GM21786 (cell line): ENCODE data around the gene OR2D2.
"Not testable (repeated sequence)": the region's sequence is repeated elsewhere in the genome, so short reads cannot be mapped to it uniquely, and the experiment has no call there.

Experiments
- ATAC-seq: cut with Tn5 transposase; IDR thresholded peaks from one replicate; pipeline ENCODE4 v1.9.1; 2021; ENCODE audit not compliant: unreplicated experiment

Gene OR2D2, protein sequence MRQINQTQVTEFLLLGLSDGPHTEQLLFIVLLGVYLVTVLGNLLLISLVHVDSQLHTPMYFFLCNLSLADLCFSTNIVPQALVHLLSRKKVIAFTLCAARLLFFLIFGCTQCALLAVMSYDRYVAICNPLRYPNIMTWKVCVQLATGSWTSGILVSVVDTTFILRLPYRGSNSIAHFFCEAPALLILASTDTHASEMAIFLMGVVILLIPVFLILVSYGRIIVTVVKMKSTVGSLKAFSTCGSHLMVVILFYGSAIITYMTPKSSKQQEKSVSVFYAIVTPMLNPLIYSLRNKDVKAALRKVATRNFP

DNA sequence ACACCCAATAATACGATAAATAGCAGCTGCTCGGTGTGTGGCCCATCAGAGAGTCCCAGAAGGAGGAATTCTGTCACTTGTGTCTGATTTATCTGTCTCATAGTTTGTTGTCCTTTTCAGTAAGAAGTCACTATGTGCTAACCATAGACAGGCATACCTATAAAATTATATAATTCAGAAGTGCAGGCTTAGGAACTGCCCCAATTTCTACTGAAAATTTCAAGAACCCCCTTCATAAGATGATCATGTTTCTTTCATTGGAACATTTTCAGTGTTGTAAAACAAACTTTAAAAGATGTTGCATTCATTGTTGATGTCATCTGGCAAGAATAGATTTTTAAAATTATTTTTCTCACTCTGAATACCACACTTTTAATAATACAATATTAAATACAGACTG, at the start of gene OR2D2:
Gene OR2D2 (minus strand): TSS at position 101 of the 400 bp plus-strand sequence. CDS start 0 bp downstream, at position 101.
- ATAC-seq, result no peak

DNA sequence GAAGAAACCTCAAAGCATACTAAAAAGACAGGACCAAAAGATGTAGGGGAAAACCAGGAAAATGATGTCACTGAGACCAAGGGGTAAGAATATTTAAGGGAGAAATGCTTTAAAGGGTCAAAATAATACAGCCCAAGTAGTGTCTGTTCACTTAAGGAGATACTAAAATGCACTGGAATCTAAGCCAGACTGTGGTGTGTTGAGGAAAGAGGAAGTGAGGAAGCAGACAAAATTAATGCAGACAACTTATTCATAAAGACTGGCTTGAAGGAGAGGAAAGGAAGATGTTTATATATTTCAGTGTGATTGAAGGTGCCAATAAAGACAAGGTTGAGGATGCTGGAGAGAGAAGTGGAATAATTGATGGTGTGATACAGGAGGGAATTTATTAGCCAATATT, 49.7 kb upstream of the OR2D2 start:
- ATAC-seq, result peak; percentile 40

DNA sequence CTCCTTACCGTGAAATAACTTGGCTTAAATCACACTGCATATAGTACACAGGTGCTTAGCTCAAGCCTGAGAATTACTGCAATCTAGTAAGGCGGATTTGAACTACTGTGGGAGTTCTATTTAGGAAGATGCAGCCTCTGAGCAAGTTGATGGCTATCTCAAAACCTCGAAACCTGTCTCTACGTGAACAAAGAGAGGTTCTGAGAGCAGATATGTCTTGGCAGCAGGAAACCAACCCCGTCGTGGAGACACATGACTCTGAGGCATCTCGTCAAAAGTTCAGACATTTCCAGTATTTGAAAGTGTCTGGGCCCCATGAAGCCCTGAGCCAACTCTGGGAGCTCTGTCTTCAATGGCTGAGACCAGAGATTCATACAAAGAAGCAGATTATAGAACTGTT, 39.8 kb upstream of the OR2D2 start:
- no peak for ATAC-seq

- ATAC-seq, result no peak
Measured at GRCh38 chr11:6931146-6931713, 38.9 kb upstream of the OR2D2 start.

DNA sequence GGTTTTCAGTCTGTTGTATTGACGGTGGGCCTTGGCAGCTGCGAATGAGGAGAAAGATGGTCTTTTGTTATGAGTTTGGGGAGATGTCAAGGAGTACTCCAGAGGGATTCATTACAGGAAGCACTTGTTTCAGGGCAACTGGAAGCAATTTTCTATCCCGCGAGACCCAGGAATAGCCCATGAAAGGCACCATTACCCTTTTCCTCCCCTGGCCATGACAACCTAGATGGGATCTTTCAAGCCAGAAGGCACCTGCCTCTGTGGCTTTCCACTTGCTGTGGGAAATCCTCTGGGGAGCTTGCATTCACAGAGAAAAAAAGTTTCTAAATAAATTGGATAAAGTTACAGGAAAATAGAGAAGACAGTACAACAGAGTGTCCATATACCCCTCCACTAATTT, 36.6 kb upstream of the OR2D2 start:
- no peak for ATAC-seq

DNA sequence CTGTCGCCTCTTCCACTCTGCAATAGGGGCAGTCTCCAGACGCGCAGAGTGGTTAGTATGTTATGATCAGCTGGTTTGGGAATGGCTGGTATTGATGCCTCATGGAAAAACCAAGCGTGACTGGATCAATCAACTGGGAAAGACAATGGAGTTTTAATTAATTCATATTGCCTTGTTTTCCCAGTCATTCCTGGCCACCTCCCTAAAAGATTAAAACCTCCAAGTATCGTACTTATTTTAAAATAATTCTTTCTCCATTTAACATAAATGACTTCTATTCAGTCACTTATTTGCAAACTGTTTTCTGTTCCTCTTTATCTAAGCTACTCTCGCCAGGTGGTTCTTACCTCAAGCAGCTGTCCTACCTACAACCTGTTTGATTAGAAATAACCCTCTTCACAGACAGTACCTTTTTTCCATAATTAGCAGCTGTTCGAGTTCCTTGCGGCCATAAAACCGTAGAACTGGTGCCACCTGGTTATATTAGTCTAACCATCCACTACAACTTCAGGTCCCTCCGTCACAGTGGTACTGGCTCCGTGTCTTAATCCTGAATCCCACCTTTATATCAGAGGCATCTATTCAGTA, 34.8 kb upstream of the OR2D2 start:
- ATAC-seq, result peak; percentile 72

GRCh38 chr11:6926208-6927029, 34.1 kb upstream of the OR2D2 start, which contains the start of gene ZNF215:
ZNF215 (plus strand) TSS chr11:6926426; CDS start chr11:6932273, 5,847 bp downstream.
- peak; percentile 60 for ATAC-seq

DNA sequence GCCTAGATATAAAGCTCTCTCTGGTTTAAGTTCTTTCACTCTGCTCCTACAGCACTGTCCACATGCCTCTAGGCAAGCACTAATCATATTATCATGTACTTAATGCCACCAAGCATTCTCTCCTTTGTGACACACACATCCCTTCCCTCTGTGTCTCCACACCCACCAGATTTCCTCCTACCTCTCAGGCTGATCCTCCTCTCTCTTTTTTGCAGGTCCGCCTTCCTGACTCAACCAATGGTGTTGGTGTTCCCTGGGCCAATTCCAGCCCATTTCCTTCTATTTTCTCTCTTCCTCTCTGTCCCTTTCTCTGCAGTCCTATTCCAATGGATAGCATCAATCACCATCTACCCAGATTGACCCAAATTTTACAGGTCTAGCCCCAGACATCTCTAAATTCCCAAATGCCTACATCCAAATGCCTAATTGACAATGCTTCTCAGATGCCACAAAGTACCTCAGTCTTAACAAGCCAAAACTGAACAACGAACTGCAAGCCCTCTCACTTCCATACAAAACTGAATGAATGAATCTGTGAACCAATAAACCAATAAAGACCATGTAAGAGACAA, 33.4 kb upstream of the OR2D2 start:
- no peak for ATAC-seq

GRCh38 chr11:6925007-6925577, 32.8 kb upstream of the OR2D2 start:
- ATAC-seq, result no peak

DNA sequence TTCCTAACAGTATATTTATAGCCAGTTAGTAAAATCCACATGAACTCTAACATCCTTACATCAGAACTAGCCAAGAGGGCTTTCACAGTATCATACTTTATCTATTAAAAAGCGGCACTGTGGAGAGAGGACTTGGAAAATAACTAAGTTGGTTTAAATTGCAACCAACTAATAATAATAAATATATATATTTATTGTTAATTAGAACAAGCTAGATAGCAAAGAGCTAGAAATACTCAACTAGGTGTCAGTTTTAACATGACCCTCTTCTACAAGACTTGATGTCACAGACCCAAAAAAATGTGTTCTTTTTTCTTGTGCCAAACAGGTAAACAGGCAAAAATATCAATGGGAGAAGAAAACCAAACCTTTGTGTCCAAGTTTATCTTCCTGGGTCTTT, 28.4 kb upstream of the OR2D2 start, which contains the start of gene OR2D3:
Gene OR2D3 (plus strand): TSS at position 301 of the 400 bp plus-strand sequence. CDS start 0 bp downstream, at position 301.
- ATAC-seq, result no peak

GRCh38 chr11:6919698-6920097, 27.4 kb upstream of the OR2D2 start:
- ATAC-seq, result no peak

- no peak for ATAC-seq
Measured at GRCh38 chr11:6911948-6912347, 19.6 kb upstream of the OR2D2 start.

DNA sequence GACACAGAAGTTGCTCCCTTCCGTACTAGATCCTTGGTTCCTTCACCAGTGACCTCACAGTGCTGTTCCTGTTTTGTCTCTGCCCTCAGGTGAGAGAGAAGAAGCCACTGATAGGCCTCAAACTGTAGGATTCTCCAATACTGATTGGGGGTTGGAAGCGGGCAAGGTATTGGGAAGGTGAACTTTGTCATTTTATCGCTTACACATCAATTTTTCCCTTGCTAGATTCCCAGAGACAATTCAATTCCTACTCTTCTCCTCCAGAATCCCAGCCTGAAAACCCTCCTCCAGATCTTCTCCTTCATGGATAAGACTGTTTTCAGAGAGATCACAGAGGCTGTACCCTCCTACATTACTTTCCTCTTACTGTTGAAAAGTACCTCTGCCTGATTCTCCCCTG, 19.1 kb upstream of the OR2D2 start:
- ATAC-seq, result no peak

DNA sequence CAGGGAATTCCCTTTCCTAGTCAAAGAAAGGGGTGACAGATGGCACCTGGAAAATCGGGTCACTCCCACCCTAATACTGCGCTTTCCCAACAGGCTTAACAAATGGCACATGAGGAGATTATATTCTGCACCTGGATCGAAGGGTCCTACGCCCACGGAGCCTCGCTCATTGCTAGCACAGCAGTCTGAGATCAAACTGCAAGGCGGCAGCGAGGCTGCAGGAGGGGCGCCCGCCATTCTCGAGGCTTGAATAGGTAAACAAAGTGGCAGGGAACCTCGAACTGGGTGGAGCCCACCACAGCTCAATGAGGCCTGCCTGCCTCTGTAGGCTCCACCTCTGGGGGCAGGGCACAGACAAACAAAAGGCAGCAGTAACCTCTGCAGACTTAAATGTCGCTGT, 12.5 kb upstream of the OR2D2 start:
- not testable (repeated sequence) for ATAC-seq

GRCh38 chr11:6900327-6900999, 8.2 kb upstream of the OR2D2 start:
- ATAC-seq, result no peak

DNA sequence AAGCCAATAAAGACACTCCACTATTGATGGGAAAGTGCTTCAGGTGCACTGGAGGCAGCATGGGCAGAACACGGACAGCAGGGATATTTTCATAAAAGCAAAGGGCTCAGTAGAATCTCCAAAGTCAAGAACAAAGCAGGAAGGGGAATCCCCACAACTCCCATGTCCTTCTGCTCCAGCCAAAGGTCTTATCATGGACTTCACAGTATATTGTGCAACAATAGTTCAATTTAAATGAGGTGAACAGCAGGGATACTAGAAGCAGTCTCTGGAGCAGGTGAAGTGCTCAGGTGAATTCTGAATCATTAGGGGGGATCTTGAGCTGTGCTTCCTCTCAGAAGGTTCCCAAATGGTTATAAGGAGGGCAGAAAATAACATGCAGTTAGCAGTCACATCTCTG, 6.6 kb upstream of the OR2D2 start:
- ATAC-seq, result no peak

DNA sequence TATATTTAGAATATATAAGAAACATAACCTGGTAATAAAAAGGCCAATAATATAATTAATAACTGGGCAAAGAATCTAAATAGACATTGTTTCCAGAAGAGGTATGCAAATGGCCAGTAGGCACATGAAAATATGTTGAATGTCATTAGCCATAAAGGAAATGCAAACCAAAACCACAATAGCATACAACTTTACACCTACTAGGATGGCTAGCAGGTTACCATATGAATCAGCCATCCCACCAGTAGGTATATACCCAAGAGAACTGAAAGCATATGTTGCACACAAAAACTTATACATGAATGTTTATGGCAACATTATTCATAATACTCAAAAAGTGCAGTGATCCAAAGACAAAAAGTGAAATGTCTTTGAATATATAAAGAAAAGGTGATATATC, 2.7 kb upstream of the OR2D2 start:
- ATAC-seq, result peak; percentile 85

- no peak for ATAC-seq
Measured at GRCh38 chr11:6894097-6894496, 1.8 kb upstream of the OR2D2 start.

DNA sequence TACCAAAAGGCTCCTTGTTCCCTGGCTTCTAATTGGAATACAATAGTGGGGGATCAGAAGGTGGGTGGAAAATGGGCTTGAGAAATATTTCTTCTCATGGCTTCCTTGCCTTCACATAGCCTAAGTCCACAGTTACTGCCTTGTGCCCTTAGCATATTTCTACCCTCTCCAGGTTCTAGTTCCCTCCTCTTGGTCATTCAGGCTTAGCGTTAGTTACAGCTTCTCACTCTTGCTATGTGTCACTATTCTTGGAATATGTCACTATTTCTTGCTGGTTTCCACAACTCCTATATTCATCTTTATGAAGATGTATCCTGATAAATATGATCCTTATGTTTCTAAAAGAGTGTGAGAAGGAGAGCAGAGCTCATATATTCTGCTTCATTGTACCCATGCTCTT, 2.5 kb downstream of the OR2D2 start:
- no peak for ATAC-seq

- no peak for ATAC-seq
Measured at GRCh38 chr11:6888830-6889229, 3.5 kb downstream of the OR2D2 start.
